VCaP (cell line): ENCODE measurements around the gene HGS.

Experiments used
- H3K27ac ChIP-seq: fragments of 450-650 bp; 2 replicates; pipeline ENCODE4 v1.5.1; 2017
- TF ChIP-seq, protein P1 (sequence below): fragments of 450-650 bp; conservative IDR thresholded peaks from 2 replicates; pipeline ENCODE4 v1.5.1; 2017; ENCODE audit warnings: mild to moderate bottlenecking, moderate library complexity

HGS gene

DNA sequence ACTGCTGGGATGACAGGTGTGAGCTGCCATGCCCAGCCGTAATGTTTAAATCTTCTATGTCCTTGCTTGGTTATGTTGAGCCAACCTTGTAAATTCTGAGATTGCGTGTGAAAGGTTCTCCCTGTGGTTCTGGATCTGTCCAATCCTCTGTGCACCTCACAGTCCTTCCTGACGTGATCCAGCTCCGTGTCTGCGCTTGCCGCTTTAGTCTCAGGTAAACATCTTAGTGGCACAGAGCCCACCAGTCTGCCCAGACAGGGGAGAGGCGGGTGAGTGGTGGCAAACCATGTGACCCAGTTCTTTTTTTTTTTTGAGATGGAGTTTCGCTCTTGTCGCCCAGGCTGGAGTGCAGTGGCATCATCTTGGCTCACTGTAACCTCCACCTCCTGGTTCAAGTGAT is 42.2 kb downstream of the HGS start:
- peak overlapping the region; percentile 94 for H3K27ac ChIP-seq
- TF ChIP-seq, protein P1, sequence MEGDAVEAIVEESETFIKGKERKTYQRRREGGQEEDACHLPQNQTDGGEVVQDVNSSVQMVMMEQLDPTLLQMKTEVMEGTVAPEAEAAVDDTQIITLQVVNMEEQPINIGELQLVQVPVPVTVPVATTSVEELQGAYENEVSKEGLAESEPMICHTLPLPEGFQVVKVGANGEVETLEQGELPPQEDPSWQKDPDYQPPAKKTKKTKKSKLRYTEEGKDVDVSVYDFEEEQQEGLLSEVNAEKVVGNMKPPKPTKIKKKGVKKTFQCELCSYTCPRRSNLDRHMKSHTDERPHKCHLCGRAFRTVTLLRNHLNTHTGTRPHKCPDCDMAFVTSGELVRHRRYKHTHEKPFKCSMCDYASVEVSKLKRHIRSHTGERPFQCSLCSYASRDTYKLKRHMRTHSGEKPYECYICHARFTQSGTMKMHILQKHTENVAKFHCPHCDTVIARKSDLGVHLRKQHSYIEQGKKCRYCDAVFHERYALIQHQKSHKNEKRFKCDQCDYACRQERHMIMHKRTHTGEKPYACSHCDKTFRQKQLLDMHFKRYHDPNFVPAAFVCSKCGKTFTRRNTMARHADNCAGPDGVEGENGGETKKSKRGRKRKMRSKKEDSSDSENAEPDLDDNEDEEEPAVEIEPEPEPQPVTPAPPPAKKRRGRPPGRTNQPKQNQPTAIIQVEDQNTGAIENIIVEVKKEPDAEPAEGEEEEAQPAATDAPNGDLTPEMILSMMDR, result no peak

DNA sequence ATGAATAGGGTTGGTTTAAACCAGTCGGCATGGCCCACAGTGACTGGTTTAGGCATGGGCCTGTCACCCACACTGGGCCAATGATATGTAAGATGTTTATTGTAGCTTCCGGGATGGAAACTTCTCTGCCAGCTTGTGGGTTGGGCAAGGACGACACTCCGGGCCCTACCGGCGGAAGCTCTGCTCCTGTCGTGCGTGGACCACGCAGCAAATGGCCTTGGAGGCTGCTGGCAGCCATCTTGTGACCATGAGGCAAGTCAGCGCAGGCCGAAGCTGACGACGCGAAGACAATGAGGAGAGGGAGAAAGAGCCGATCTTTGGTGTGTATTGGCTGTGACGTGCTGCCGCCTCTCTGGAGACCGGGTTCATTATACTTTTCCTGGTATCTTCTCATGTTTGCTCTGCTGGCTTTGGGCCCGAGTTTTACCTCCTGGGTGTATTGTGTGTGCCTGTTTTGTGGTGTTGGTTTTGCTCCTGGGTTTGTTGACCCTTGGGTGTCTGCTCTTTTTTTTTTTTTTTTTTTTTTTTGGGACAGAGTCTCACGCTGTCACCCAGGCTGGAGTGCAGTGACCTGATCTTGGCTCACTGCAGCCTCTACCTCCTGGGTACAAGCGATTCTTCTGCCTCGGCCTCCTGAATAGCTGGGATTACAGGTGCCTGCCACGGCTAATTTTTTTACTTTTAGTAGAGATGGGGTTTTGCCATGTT is 43.7 kb downstream of the HGS start:
- TF ChIP-seq, protein P1, result no peak
- peak overlapping the region; percentile 94 for H3K27ac ChIP-seq

DNA sequence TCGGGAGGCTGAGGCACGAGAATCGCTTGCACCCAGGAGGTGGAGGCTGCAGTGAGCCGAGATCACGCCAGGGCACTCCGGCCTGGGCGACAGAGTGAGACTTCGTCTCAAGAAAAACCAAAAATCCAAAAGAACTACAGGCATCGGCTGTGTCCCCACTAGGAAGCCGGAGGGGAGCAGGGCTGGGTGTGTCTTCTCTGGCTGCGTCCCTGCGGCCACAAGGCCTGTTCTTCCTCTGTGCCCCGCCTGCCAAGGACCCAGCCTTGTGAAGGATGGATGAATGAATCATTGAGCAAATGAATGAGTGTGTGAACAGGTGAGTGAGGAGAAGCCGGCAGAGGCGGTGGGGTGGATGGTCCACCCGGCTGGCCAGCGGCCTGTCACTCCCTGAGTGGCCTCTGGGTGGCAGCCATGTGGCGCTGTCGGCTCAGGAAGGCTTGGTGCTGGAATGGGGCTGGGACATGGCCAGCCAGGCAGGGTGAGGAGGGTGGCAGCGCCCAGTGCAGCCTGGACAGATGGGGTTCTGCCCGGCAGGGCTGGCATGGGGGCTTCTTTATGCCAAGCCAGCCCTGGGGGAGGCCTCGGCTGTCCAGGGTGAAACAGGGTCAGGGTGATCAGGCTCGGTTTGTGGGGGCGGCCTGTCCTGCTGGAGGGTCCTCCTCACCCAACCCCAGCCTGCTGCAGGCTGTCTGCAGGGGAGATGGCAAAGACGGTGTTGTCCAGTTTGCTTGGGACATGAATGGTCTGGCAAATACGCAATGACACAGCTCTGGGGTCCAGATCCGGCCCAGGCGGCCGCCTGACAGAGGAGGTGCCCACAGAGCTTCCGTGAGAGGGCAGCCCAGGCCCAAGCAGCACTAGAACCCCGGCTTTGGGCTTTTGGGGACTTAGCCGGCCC is 49.9 kb downstream of the HGS start:
- TF ChIP-seq, protein P1, result peak; percentile 98
- peak overlapping the region; percentile 21; the same call in 1 of the 2 replicates for H3K27ac ChIP-seq

DNA sequence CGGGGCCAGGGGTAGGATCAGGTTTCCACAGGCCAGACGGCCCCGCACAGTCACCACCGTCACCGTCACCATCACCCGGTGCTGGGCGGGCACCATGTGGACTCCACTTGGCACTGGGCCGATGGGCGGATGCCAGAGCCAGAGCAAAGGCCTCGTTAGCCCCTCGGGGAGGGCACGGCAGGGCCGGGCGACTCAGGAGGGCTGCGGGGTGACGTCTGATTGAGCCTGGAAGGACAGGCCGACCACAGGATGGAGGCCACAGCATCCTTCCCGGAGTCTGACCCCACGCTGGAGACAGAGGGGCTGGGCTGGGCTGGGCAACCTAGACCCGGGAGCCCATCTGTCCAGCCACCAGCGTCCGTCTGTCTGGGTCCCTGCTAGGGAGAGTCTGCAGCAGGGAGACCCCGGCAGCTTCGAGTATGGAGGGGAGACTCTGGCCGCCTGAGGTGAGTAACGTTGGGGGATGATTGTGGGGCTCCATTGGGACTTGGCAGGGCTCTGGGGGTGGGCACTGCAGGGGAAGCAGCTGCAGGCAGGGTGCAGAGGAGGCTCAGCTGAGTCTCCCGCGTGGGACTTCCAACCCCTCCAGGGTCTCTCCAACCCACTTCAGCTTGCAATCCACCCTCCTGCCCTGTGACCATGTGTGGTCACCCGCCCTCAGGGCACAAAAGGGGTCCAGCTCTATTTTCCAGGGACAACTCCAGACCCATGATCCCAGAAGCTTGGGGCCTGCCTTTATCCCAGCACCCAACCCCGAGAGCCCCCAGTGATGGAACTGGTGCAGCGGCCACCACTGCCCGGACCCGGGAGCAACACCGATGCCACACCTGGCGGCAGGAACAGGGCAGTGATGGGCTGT is 50.8 kb downstream of the HGS start:
- H3K27ac ChIP-seq, result peak overlapping the region; percentile 21; the same call in 1 of the 2 replicates
- TF ChIP-seq, protein P1, result no peak

DNA sequence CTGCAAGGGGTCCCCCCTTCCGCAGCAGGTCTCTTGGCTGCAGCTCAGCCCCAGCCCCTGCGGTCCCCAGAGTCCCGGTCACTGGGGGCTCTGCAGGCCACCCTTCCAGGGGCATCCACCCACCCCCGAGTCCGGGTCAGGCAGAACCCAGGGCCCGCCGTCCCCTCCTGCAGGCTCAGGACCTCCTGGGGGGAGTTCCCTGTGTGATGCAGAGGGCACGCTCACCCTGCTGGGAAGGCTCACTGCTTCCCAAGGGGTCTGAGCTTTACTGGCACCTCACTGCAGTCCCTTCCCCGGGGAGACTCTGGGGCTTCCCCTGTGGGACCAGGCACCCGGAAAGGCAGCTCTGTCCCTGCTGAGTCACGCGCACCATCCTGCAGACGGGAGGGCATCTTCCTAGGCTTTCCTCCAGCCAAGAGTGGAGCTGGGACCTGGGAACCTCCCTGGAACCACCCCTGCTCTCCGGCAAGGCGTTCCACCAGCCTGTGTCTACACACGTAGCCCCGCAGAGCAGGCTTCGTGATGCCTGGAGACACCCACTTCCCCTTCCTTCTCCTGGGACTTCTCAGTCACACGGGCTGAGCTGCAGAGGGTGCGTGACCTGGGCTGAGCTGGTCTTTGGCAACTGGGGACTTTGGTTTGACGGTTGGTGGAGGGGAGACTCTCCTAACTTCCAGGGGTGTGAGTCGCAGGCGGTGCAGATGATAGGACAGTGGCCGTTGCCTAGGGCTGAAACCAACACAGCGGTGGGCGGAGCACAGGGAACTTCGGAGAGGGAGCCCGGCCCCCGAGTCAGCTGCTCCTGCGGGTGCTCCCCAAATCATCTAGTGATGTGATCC is 51.7 kb downstream of the HGS start:
- H3K27ac ChIP-seq, result peak overlapping the region; percentile 47
- TF ChIP-seq, protein P1, result no peak

DNA sequence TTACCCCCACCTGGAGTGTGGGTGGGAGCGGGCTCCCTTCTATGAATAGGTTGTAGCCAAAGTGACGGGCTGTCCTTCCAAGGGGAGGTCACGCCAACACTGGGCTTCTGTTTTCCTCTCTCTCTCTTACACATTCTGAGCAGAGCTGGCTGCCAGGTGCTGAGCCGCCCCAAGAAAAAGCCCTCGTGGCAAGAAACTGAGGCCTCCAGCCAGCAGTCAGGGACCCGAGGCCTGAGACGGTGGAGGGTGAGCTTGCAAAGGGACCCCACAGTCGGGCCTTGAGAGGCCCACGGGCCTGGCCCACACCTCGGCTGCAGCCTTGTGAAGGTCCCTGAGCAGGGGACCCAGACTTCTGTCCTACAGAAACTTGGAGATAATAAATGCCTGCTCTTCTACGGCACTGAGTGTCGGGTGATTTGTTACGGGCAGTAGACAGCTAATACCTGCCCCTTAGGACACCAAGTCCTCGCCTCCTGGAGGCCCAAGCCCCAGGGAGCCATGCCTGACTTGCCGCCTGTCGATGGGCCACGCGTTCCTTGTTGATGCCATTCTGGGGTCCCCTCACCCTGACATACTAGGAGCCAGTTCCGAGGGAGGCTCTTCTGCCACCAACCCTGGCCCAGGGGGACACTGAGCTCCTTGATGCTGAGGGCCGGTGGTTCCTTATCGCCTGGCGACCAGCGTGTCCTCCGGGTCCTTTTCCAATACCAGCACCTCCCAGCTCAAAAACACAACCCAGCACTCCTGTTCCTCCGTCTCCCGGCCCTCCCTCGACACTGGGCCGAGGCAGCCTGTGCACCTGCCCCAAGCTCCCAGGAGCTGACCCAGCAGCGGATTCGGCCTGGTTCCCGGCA is 54.4 kb downstream of the HGS start:
- H3K27ac ChIP-seq, result no peak overlapping the region
- TF ChIP-seq, protein P1, result no peak
